ENCODE measurements around the gene SH3BP1. TPM values are rescaled to one million over a fixed set of nuclear protein-coding genes. Genes with fewer than 3 reads are reported as not detected.

The SH3BP1 gene
- total and polyA plus RNA-seq, 9 of the 15 experiments (the other 6 are each of a cell fraction or from before 2014, with no cell fraction given) = 0.10 to 36.2 (median 10.4) TPM

- TF ChIP-seq, protein P1, sequence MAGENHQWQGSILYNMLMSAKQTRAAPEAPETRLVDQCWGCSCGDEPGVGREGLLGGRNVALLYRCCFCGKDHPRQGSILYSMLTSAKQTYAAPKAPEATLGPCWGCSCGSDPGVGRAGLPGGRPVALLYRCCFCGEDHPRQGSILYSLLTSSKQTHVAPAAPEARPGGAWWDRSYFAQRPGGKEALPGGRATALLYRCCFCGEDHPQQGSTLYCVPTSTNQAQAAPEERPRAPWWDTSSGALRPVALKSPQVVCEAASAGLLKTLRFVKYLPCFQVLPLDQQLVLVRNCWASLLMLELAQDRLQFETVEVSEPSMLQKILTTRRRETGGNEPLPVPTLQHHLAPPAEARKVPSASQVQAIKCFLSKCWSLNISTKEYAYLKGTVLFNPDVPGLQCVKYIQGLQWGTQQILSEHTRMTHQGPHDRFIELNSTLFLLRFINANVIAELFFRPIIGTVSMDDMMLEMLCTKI (IDR thresholded peaks at IDR 0.05; ENCODE audit: partially characterized antibody) = no peak
- TF ChIP-seq ZZZ3 (IDR thresholded peaks at IDR 0.05) = 0 out of 2 replicates have a peak, but pooled peaks have one; percentile 57
- no peak for TF ChIP-seq ZNF318 (IDR thresholded peaks at IDR 0.05; ENCODE audit: borderline replicate concordance in 1 of 2, low read depth in 1 of 2)
- peak; percentile 77 for TF ChIP-seq TAF9B (IDR thresholded peaks at IDR 0.05; ENCODE audit: partially characterized antibody)
- TF ChIP-seq ZNF324 (CRISPR knock-in tag; IDR thresholded peaks at IDR 0.05) = no peak
- no peak for TF ChIP-seq E2F1 (CRISPR knock-in tag; IDR thresholded peaks at IDR 0.05)
- TF ChIP-seq ZNF232 (CRISPR knock-in tag; IDR thresholded peaks at IDR 0.05) = no peak
- no peak for TF ChIP-seq DACH1 (IDR thresholded peaks at IDR 0.05; ENCODE audit: partially characterized antibody)
- no peak for TF ChIP-seq RBM14 (IDR thresholded peaks at IDR 0.05; ENCODE audit: borderline replicate concordance, insufficient read depth, low read depth, low read length)
- TF ChIP-seq BRF1 (IDR thresholded peaks at IDR 0.05; ENCODE audit: borderline replicate concordance, extremely low read depth, insufficient read length) = no peak
- peak; percentile 88 for TF ChIP-seq SIN3B (IDR thresholded peaks at IDR 0.05; ENCODE audit: low read depth)
- TF ChIP-seq, protein P2, sequence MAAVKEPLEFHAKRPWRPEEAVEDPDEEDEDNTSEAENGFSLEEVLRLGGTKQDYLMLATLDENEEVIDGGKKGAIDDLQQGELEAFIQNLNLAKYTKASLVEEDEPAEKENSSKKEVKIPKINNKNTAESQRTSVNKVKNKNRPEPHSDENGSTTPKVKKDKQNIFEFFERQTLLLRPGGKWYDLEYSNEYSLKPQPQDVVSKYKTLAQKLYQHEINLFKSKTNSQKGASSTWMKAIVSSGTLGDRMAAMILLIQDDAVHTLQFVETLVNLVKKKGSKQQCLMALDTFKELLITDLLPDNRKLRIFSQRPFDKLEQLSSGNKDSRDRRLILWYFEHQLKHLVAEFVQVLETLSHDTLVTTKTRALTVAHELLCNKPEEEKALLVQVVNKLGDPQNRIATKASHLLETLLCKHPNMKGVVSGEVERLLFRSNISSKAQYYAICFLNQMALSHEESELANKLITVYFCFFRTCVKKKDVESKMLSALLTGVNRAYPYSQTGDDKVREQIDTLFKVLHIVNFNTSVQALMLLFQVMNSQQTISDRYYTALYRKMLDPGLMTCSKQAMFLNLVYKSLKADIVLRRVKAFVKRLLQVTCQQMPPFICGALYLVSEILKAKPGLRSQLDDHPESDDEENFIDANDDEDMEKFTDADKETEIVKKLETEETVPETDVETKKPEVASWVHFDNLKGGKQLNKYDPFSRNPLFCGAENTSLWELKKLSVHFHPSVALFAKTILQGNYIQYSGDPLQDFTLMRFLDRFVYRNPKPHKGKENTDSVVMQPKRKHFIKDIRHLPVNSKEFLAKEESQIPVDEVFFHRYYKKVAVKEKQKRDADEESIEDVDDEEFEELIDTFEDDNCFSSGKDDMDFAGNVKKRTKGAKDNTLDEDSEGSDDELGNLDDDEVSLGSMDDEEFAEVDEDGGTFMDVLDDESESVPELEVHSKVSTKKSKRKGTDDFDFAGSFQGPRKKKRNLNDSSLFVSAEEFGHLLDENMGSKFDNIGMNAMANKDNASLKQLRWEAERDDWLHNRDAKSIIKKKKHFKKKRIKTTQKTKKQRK (IDR thresholded peaks at IDR 0.05; ENCODE audit: borderline replicate concordance, low read depth, low read length) = no peak
These were observed 30.8 kb upstream of the SH3BP1 start, which contains the start of gene GGA1 (continued) for GRCh38 chr22:37608477-37609239.
